Measurements from ENCODE around the gene GAD1.

Gene GAD1

GRCh38 chr2:170895023-170895757 is 78.5 kb downstream of the GAD1 start:
- DNase-seq (ENCODE audit: low spot score) = no peak

GRCh38 chr2:170896622-170897021 is 79.9 kb downstream of the GAD1 start:
- DNase-seq (ENCODE audit: low spot score) = no peak

GRCh38 chr2:170897108-170897507 is 80.4 kb downstream of the GAD1 start:
- no peak for DNase-seq (ENCODE audit: low spot score)

GRCh38 chr2:170905864-170906263 is 89.2 kb downstream of the GAD1 start:
- DNase-seq (ENCODE audit: low spot score) = no peak
